HepG2 (cell line): ENCODE data around the gene PCTP. TPM values are rescaled to one million over a fixed set of nuclear protein-coding genes. Genes with fewer than 3 reads are reported as not detected.

Source experiments
- AHR ChIP-seq: IDR thresholded peaks from 2 replicates; pipeline ENCODE4 v1.6.1; 2018; ENCODE audit warnings: missing genetic modification reagents, missing compliant biosample characterization
- BCL6 ChIP-seq: IDR thresholded peaks from 2 replicates; pipeline ENCODE4 v1.6.1; 2016; ENCODE audit warnings: missing genetic modification reagents, missing compliant biosample characterization
- CENPBD1 ChIP-seq: sonication (generic); formaldehyde crosslinking; IDR thresholded peaks from 2 replicates; pipeline ENCODE4 v1.8.0; 2022; ENCODE audit warnings: missing genetic modification reagents, low read depth, mild to moderate bottlenecking, borderline replicate concordance
- DDIT3 ChIP-seq: sonication (generic); formaldehyde crosslinking; IDR thresholded peaks from 2 replicates; pipeline ENCODE4 v1.4.0; 2020; ENCODE audit warnings: mild to moderate bottlenecking, missing genetic modification reagents
- DMAP1 ChIP-seq: IDR thresholded peaks from 2 replicates; pipeline ENCODE4 v1.6.1; 2016
- E2F2 ChIP-seq: sonication (generic); formaldehyde crosslinking; IDR thresholded peaks from 2 replicates; pipeline ENCODE4 v1.4.0; 2020; ENCODE audit warnings: missing genetic modification reagents, borderline replicate concordance
- HNF1A ChIP-seq, 2 experiments: sonication (generic) in 1 of 2; formaldehyde crosslinking in 1 of 2; IDR thresholded peaks; 2 replicates each; pipeline versions ENCODE4 v1.4.0 to v1.6.1; 2016 to 2020; ENCODE audit warnings: borderline replicate concordance in 1 of 2, low read depth in 1 of 2, mild to moderate bottlenecking in 1 of 2, missing genetic modification reagents in 1 of 2
- HOXA3 ChIP-seq: sonication (generic); formaldehyde crosslinking; IDR thresholded peaks from 2 replicates; pipeline ENCODE4 v1.5.0; 2020; ENCODE audit warnings: missing genetic modification reagents
- KAT2B ChIP-seq: fragments of 150-350 bp; IDR thresholded peaks from 2 replicates; pipeline ENCODE4 v1.6.1; 2014; ENCODE audit warnings: low read depth, low read length, borderline replicate concordance
- KLF12 ChIP-seq: sonication (generic); formaldehyde crosslinking; IDR thresholded peaks from 2 replicates; pipeline ENCODE4 v1.4.0; 2020; ENCODE audit warnings: missing genetic modification reagents, borderline replicate concordance
- MLLT10 ChIP-seq: sonication (generic); formaldehyde crosslinking; IDR thresholded peaks from 2 replicates; pipeline ENCODE4 v1.4.0; 2020; ENCODE audit warnings: missing genetic modification reagents
- MLXIP ChIP-seq: sonication (generic); formaldehyde crosslinking; IDR thresholded peaks from 2 replicates; pipeline ENCODE4 v1.9.0; 2021; ENCODE audit warnings: missing genetic modification reagents, borderline replicate concordance
- NFATC3 ChIP-seq: sonication (generic); formaldehyde crosslinking; IDR thresholded peaks from 2 replicates; pipeline ENCODE4 v1.5.1; 2020; ENCODE audit warnings: mild to moderate bottlenecking, missing genetic modification reagents
- U2AF2 ChIP-seq: fragments of 200-400 bp; formaldehyde crosslinking; IDR thresholded peaks from 2 replicates; pipeline ENCODE4 v1.6.1; 2017; ENCODE audit warnings: low read depth, mild to moderate bottlenecking, low read length
- ZFP36L2 ChIP-seq: sonication (generic); formaldehyde crosslinking; IDR thresholded peaks from 2 replicates; pipeline ENCODE4 v1.4.0; 2020; ENCODE audit warnings: missing genetic modification reagents
- ZMYM2 ChIP-seq: sonication (generic); formaldehyde crosslinking; IDR thresholded peaks from 2 replicates; pipeline ENCODE4 v1.8.0; 2022; ENCODE audit warnings: mild to moderate bottlenecking, missing genetic modification reagents
- ZNF431 ChIP-seq: sonication (generic); formaldehyde crosslinking; IDR thresholded peaks from 2 replicates; pipeline ENCODE4 v1.9.0; 2022; ENCODE audit warnings: missing genetic modification reagents, low read depth, mild to moderate bottlenecking, borderline replicate concordance
- ZNF432 ChIP-seq: sonication (generic); formaldehyde crosslinking; IDR thresholded peaks from 2 replicates; pipeline ENCODE4 v1.5.0; 2020; ENCODE audit warnings: missing genetic modification reagents, mild to moderate bottlenecking, borderline replicate concordance
- ZNF556 ChIP-seq: sonication (generic); formaldehyde crosslinking; IDR thresholded peaks from 2 replicates; pipeline ENCODE4 v1.4.0; 2020; ENCODE audit warnings: mild to moderate bottlenecking, missing genetic modification reagents, borderline replicate concordance
- polyA plus RNA-seq, 8 experiments: library from polyadenylated mRNA; depleted of rRNA in 3 of 8; stranded (reverse) in 7 of 8; unstranded in 1 of 8; fragments of >200 nt; fragmentation: Illumina TruSeq in 4 of 8; extraction: Trizol in 4 of 8; gene quantifications; 2 replicates each; pipeline versions ENCODE4 v1.2.1 to v1.2.3, GENCODE V29; 2011 to 2016; ENCODE audit warnings: low read depth in 4 of 8, missing spikeins in 1 of 8, mixed read lengths in 1 of 8; ENCODE audit not compliant: insufficient read depth in 1 of 8
- total RNA-seq, 5 experiments: library from RNA; depleted of rRNA; stranded (reverse); fragments of >200 nt; fragmentation: Illumina TruSeq; extraction: Trizol; gene quantifications; 2 replicates each; pipeline ENCODE4 v1.2.3, GENCODE V29; 2016; ENCODE audit warnings: low read depth in 1 of 5

The PCTP gene
- total and polyA plus RNA-seq, 2 of the 13 experiments (the other 11 are each of a cell fraction or from before 2014, with no cell fraction given) = 37.1 to 50.7 TPM

- TF ChIP-seq CENPBD1 (CRISPR knock-in tag) (no peak), KLF12 (0 out of 2 replicates have a peak, but pooled peaks have one; percentile 32), ZMYM2 (CRISPR knock-in tag) (no peak), HOXA3 (CRISPR knock-in tag) (peak; percentile 47; the same call in 1 of the 2 replicates), MLXIP (CRISPR knock-in tag) (no peak), E2F2 (CRISPR knock-in tag) (no peak), AHR (no peak), U2AF2 (no peak), NFATC3 (CRISPR knock-in tag) (no peak), BCL6 (CRISPR knock-in tag) (peak; percentile 34; the same call in 1 of the 2 replicates), DDIT3 (CRISPR knock-in tag) (no peak), ZNF432 (CRISPR knock-in tag) (no peak), DMAP1 (0 out of 2 replicates have a peak, but pooled peaks have one; percentile 23), MLLT10 (CRISPR knock-in tag) (no peak), KAT2B (no peak), ZNF556 (CRISPR knock-in tag) (peak; percentile 65; the same call in 1 of the 2 replicates), ZNF431 (no peak), ZFP36L2 (CRISPR knock-in tag) (no peak), HNF1A (IDR thresholded peaks at IDR 0.05; ENCODE audit: low read depth) (peak; percentile 93), HNF1A (CRISPR knock-in tag; IDR thresholded peaks at IDR 0.05; ENCODE audit: borderline replicate concordance) (peak; percentile 96)
These were observed 11.4 kb downstream of the PCTP start (continued) for GRCh38 chr17:55762086-55762858.
